ENCODE measurements around the gene HGF. TPM values are rescaled to one million over a fixed set of nuclear protein-coding genes. Genes with fewer than 3 reads are reported as not detected.

The HGF gene
- total RNA-seq, 1 donor from 2014 or later = 4.7 TPM

GRCh38 chr7:81754918-81755696, 14.7 kb downstream of the HGF start:
- Histone ChIP-seq H3K27ac (ENCODE audit: low read depth, low read length) (no peak overlapping the region), H3K9ac (ENCODE audit: low read depth in 1 of 3, low read length in 3 of 3) (no peak overlapping the region), H3K4me3 (ENCODE audit: low read length in 3 of 3) (no peak overlapping the region), H3K4me1 (ENCODE audit: control insufficient read depth in 3 of 3, insufficient read depth in 3 of 3, low read length in 3 of 3) (no peaks in the 10 kb centered on the region), H3K27me3 (ENCODE audit: control insufficient read depth in 3 of 3, insufficient read depth in 3 of 3, low read length in 3 of 3) (no peaks in the 10 kb centered on the region), H3K36me3 (ENCODE audit: control insufficient read depth in 3 of 3, insufficient read depth in 3 of 3, low read length in 3 of 3) (peaks cover 0 to 2% (median 0%) of the 10 kb centered on the region in 3 donors), H3K9me3 (ENCODE audit: control insufficient read depth in 3 of 3, low read length in 3 of 3) (no peaks in the 10 kb centered on the region)

GRCh38 chr7:81753392-81753791, 16.5 kb downstream of the HGF start:
- no peak overlapping the region for H3K9ac ChIP-seq (ENCODE audit: low read depth in 1 of 3, low read length in 3 of 3)
- H3K36me3 ChIP-seq (ENCODE audit: control insufficient read depth in 3 of 3, insufficient read depth in 3 of 3, low read length in 3 of 3) = peaks cover 0 to 2% (median 0%) of the 10 kb centered on the region in 3 donors
- no peak overlapping the region for H3K27ac ChIP-seq (ENCODE audit: low read depth, low read length)
- H3K9me3 ChIP-seq (ENCODE audit: control insufficient read depth in 3 of 3, low read length in 3 of 3) = no peaks in the 10 kb centered on the region
- H3K4me1 ChIP-seq (ENCODE audit: control insufficient read depth in 3 of 3, insufficient read depth in 3 of 3, low read length in 3 of 3) = no peaks in the 10 kb centered on the region
- no peaks in the 10 kb centered on the region for H3K27me3 ChIP-seq (ENCODE audit: control insufficient read depth in 3 of 3, insufficient read depth in 3 of 3, low read length in 3 of 3)
- H3K4me3 ChIP-seq (ENCODE audit: low read length in 3 of 3) = no peak overlapping the region

DNA sequence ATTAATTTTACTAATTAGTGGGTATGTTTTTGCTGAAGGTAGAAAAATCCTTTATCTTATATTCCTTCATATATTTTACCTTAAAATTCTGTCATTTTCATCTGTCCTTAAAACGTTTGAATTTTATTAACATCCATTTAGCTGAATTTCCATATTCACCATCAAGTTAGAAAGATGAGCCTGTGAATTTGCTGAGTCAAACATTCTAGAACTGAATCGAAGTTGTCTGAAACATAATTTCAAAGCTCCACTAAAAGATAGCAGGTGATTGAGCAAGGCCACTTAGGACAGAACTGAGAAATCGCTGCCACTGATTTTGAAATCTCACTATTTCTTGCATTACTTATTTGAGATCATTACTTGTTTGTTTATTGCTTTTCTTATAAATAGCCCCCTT, 17.5 kb downstream of the HGF start:
- H3K27me3 ChIP-seq (ENCODE audit: control insufficient read depth in 3 of 3, insufficient read depth in 3 of 3, low read length in 3 of 3) = no peaks in the 10 kb centered on the region
- no peak overlapping the region for H3K27ac ChIP-seq (ENCODE audit: low read depth, low read length)
- H3K4me1 ChIP-seq (ENCODE audit: control insufficient read depth in 3 of 3, insufficient read depth in 3 of 3, low read length in 3 of 3) = no peaks in the 10 kb centered on the region
- H3K9me3 ChIP-seq (ENCODE audit: control insufficient read depth in 3 of 3, low read length in 3 of 3) = no peaks in the 10 kb centered on the region
- H3K36me3 ChIP-seq (ENCODE audit: control insufficient read depth in 3 of 3, insufficient read depth in 3 of 3, low read length in 3 of 3) = peaks cover 0 to 2% (median 0%) of the 10 kb centered on the region in 3 donors
- H3K4me3 ChIP-seq (ENCODE audit: low read length in 3 of 3) = no peak overlapping the region
- H3K9ac ChIP-seq (ENCODE audit: low read depth in 1 of 3, low read length in 3 of 3) = no peak overlapping the region

DNA sequence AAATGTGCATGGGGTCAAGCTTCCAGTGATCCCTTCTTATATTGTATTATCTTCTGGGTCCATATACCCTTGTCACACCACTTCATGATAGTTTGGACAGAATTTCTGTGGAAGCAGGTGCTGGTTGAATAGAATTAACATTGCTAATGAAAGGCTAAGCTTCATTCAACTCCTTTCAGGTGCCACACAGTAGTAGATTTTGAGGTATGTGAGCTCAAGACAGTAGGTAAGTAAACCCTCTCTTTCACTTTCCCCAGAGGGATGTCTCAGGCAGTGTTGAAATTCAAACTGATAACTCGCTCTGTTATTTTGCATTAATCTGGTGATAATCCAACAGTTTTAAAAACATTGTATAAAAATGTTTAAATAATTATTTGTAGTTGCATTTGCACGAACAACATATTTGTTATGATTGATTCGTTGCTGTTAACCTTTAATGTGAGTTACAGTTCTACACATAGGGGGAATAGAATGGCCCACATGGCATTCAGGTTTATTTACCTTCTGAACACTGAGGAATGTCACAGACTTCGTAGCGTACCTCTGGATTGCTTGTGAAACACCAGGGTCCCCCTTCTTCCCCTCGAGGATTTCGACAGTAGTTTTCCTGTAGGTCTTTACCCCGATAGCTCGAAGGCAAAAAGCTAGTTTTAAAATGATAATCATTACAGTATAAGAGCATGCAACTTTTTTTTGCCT, 18.1 kb downstream of the HGF start:
- Histone ChIP-seq H3K4me3 (ENCODE audit: low read length in 3 of 3) (no peak overlapping the region), H3K27ac (ENCODE audit: low read depth, low read length) (no peak overlapping the region), H3K36me3 (ENCODE audit: control insufficient read depth in 3 of 3, insufficient read depth in 3 of 3, low read length in 3 of 3) (peaks cover 0 to 2% (median 0%) of the 10 kb centered on the region in 3 donors), H3K9me3 (ENCODE audit: control insufficient read depth in 3 of 3, low read length in 3 of 3) (no peaks in the 10 kb centered on the region), H3K27me3 (ENCODE audit: control insufficient read depth in 3 of 3, insufficient read depth in 3 of 3, low read length in 3 of 3) (no peaks in the 10 kb centered on the region), H3K9ac (ENCODE audit: low read depth in 1 of 3, low read length in 3 of 3) (no peak overlapping the region), H3K4me1 (ENCODE audit: control insufficient read depth in 3 of 3, insufficient read depth in 3 of 3, low read length in 3 of 3) (no peaks in the 10 kb centered on the region)

DNA sequence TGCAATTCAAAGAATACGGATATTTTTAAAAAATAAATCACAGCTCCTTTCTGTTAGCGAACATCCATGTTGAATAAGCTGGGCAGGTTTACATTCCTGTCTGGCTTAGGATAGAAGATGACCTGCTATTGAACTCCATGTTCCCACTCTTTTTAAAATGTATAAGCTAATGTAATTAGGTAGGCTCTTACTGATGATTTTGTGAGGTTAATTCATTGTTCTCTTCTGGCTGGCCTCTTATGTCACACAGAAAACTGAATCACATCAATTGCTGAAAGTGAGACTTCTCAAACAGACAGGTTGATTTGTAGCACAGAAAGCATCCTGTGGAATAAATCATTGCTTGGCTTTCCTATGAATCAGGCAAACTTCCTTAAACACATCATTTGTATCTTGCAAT, 24.2 kb downstream of the HGF start:
- no peaks in the 10 kb centered on the region for H3K36me3 ChIP-seq (ENCODE audit: control insufficient read depth in 3 of 3, insufficient read depth in 3 of 3, low read length in 3 of 3)
- H3K4me1 ChIP-seq (ENCODE audit: control insufficient read depth in 3 of 3, insufficient read depth in 3 of 3, low read length in 3 of 3) = no peaks in the 10 kb centered on the region
- no peaks in the 10 kb centered on the region for H3K27me3 ChIP-seq (ENCODE audit: control insufficient read depth in 3 of 3, insufficient read depth in 3 of 3, low read length in 3 of 3)
- no peak overlapping the region for H3K9ac ChIP-seq (ENCODE audit: low read depth in 1 of 3, low read length in 3 of 3)
- no peaks in the 10 kb centered on the region for H3K9me3 ChIP-seq (ENCODE audit: control insufficient read depth in 3 of 3, low read length in 3 of 3)
- no peak overlapping the region for H3K4me3 ChIP-seq (ENCODE audit: low read length in 3 of 3)
- no peak overlapping the region for H3K27ac ChIP-seq (ENCODE audit: low read depth, low read length)

DNA sequence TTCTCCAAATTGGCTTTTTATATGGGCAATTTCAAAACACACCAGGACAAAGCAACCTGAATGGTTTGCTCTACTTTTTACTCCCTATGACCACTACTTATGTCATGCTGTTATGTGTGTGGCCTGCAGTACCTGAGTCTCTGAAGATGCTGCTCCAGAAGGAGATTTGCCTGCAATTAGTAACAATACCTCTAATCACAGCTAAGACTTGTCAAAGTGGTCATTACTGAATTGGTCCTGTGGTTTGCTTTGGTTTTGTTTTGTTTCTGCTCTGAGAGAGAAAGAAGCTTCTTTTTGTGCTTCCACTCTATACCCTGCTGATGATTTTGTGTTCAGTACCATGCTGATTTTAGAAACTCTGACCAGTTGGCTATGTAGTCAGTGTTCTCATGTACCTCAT, 25.5 kb downstream of the HGF start:
- no peaks in the 10 kb centered on the region for H3K36me3 ChIP-seq (ENCODE audit: control insufficient read depth in 3 of 3, insufficient read depth in 3 of 3, low read length in 3 of 3)
- H3K9me3 ChIP-seq (ENCODE audit: control insufficient read depth in 3 of 3, low read length in 3 of 3) = no peaks in the 10 kb centered on the region
- H3K4me1 ChIP-seq (ENCODE audit: control insufficient read depth in 3 of 3, insufficient read depth in 3 of 3, low read length in 3 of 3) = no peaks in the 10 kb centered on the region

GRCh38 chr7:81743665-81744064, 26.2 kb downstream of the HGF start:
- no peaks in the 10 kb centered on the region for H3K36me3 ChIP-seq (ENCODE audit: control insufficient read depth in 3 of 3, insufficient read depth in 3 of 3, low read length in 3 of 3)

More for the DNA sequence above, 25.5 kb downstream of the HGF start:
- Histone ChIP-seq H3K4me3 (ENCODE audit: low read length in 3 of 3) (no peak overlapping the region), H3K27ac (ENCODE audit: low read depth, low read length) (no peak overlapping the region), H3K27me3 (ENCODE audit: control insufficient read depth in 3 of 3, insufficient read depth in 3 of 3, low read length in 3 of 3) (no peaks in the 10 kb centered on the region), H3K9ac (ENCODE audit: low read depth in 1 of 3, low read length in 3 of 3) (no peak overlapping the region)

GRCh38 chr7:81743201-81743600, 26.6 kb downstream of the HGF start:
- H3K9me3 ChIP-seq (ENCODE audit: control insufficient read depth in 3 of 3, low read length in 3 of 3) = no peaks in the 10 kb centered on the region
- H3K27ac ChIP-seq (ENCODE audit: low read depth, low read length) = no peak overlapping the region
- no peaks in the 10 kb centered on the region for H3K36me3 ChIP-seq (ENCODE audit: control insufficient read depth in 3 of 3, insufficient read depth in 3 of 3, low read length in 3 of 3)
- no peak overlapping the region for H3K4me3 ChIP-seq (ENCODE audit: low read length in 3 of 3)
- no peak overlapping the region for H3K9ac ChIP-seq (ENCODE audit: low read depth in 1 of 3, low read length in 3 of 3)
- no peaks in the 10 kb centered on the region for H3K4me1 ChIP-seq (ENCODE audit: control insufficient read depth in 3 of 3, insufficient read depth in 3 of 3, low read length in 3 of 3)
- no peaks in the 10 kb centered on the region for H3K27me3 ChIP-seq (ENCODE audit: control insufficient read depth in 3 of 3, insufficient read depth in 3 of 3, low read length in 3 of 3)

More at GRCh38 chr7:81743665-81744064, 26.2 kb downstream of the HGF start:
- Histone ChIP-seq H3K4me1 (ENCODE audit: control insufficient read depth in 3 of 3, insufficient read depth in 3 of 3, low read length in 3 of 3) (no peaks in the 10 kb centered on the region), H3K4me3 (ENCODE audit: low read length in 3 of 3) (no peak overlapping the region), H3K27me3 (ENCODE audit: control insufficient read depth in 3 of 3, insufficient read depth in 3 of 3, low read length in 3 of 3) (no peaks in the 10 kb centered on the region), H3K9ac (ENCODE audit: low read depth in 1 of 3, low read length in 3 of 3) (no peak overlapping the region), H3K27ac (ENCODE audit: low read depth, low read length) (no peak overlapping the region), H3K9me3 (ENCODE audit: control insufficient read depth in 3 of 3, low read length in 3 of 3) (no peaks in the 10 kb centered on the region)

- H3K4me1 ChIP-seq (ENCODE audit: control insufficient read depth in 3 of 3, insufficient read depth in 3 of 3, low read length in 3 of 3) = no peaks in the 10 kb centered on the region
- H3K27ac ChIP-seq (ENCODE audit: low read depth, low read length) = no peak overlapping the region
- H3K27me3 ChIP-seq (ENCODE audit: control insufficient read depth in 3 of 3, insufficient read depth in 3 of 3, low read length in 3 of 3) = no peaks in the 10 kb centered on the region
- no peak overlapping the region for H3K9ac ChIP-seq (ENCODE audit: low read depth in 1 of 3, low read length in 3 of 3)
- H3K4me3 ChIP-seq (ENCODE audit: low read length in 3 of 3) = no peak overlapping the region
- H3K9me3 ChIP-seq (ENCODE audit: control insufficient read depth in 3 of 3, low read length in 3 of 3) = no peaks in the 10 kb centered on the region
- no peaks in the 10 kb centered on the region for H3K36me3 ChIP-seq (ENCODE audit: control insufficient read depth in 3 of 3, insufficient read depth in 3 of 3, low read length in 3 of 3)
These were observed 29.4 kb downstream of the HGF start for GRCh38 chr7:81740403-81740802.

DNA sequence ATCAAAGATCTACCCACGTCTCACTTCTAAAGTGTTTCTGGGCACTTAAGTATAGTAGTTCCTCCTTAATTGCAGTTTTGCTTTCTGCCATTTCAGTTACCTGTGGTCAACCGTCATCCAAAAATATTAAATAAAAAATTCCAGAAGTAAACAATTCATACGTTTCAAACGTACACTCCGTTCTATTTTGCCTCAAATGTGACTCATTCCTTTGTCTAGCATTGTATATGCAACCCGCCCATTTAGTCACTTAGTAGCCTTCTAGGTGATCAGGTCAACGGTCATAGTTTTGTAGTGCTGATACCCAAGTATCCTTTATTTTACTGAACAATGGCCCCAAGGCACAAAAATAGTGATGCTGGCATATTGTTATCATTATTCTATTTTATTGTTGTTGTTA, 33.8 kb downstream of the HGF start:
- no peak overlapping the region for H3K9ac ChIP-seq (ENCODE audit: low read depth in 1 of 3, low read length in 3 of 3)
- H3K4me1 ChIP-seq (ENCODE audit: control insufficient read depth in 3 of 3, insufficient read depth in 3 of 3, low read length in 3 of 3) = no peaks in the 10 kb centered on the region
- no peak overlapping the region for H3K27ac ChIP-seq (ENCODE audit: low read depth, low read length)
- no peak overlapping the region for H3K4me3 ChIP-seq (ENCODE audit: low read length in 3 of 3)
- H3K27me3 ChIP-seq (ENCODE audit: control insufficient read depth in 3 of 3, insufficient read depth in 3 of 3, low read length in 3 of 3) = no peaks in the 10 kb centered on the region
- no peaks in the 10 kb centered on the region for H3K9me3 ChIP-seq (ENCODE audit: control insufficient read depth in 3 of 3, low read length in 3 of 3)
- H3K36me3 ChIP-seq (ENCODE audit: control insufficient read depth in 3 of 3, insufficient read depth in 3 of 3, low read length in 3 of 3) = no peaks in the 10 kb centered on the region
